ENCODE results near the gene SERPINI2.

- TF ChIP-seq ZNF274 (IDR thresholded peaks at IDR 0.05; ENCODE audit: low read depth, low read length) = no peak
- no peak for TF ChIP-seq YY1 (IDR thresholded peaks at IDR 0.05; ENCODE audit: insufficient read depth, insufficient read length)
- no peak for TF ChIP-seq SUZ12 (IDR thresholded peaks at IDR 0.05; ENCODE audit: extremely low read depth, insufficient read depth, insufficient read length)
Measured at GRCh38 chr3:167521006-167521355, 47.1 kb upstream of the SERPINI2 start.

Data from NT2/D1 (cell line).